Thyroid gland (tissue), 4 donors: ENCODE results near the gene LMX1B. TPM values are rescaled to one million over a fixed set of nuclear protein-coding genes. Genes with fewer than 3 reads are reported as not detected.
A peak's percentile ranks its signal among the peaks of the same experiment; 100 is the strongest.

Experiments used
- DNase-seq, 2 donors: peaks; one replicate each; pipeline ENCODE4 v3.0.0-alpha.2; 2019
- H3K27ac ChIP-seq, 3 donors: fragments of 200-600 bp; sonication (generic); 1 replicate in 2 of 3; 2 replicates in 1 of 3; pipeline ENCODE4 v1.5.1; 2016 to 2019; ENCODE audit warnings: mild to moderate bottlenecking in 1 of 3, moderate library complexity in 1 of 3
- H3K27me3 ChIP-seq: fragments of 200-600 bp; sonication (generic); one replicate; pipeline ENCODE4 v1.5.1; 2019
- H3K36me3 ChIP-seq, 2 donors: fragments of 200-600 bp; sonication (generic); one replicate each; pipeline ENCODE4 v1.5.1; 2016 to 2019
- H3K4me1 ChIP-seq, 2 donors: fragments of 200-600 bp; sonication (generic); one replicate each; pipeline ENCODE4 v1.5.1; 2017 to 2019
- H3K4me3 ChIP-seq, 3 donors: fragments of 200-600 bp; sonication (generic); replicated peaks in 1 of 3; 1 replicate in 2 of 3; 2 replicates in 1 of 3; pipeline ENCODE4 v1.5.1; 2016; ENCODE audit warnings: mild to moderate bottlenecking in 1 of 3
- H3K9me3 ChIP-seq: fragments of 200-600 bp; sonication (generic); one replicate; pipeline ENCODE4 v1.5.1; 2017
- POLR2A ChIP-seq, 2 donors: fragments of 450-650 bp; IDR thresholded peaks; one replicate each; pipeline ENCODE4 v1.6.1; 2017; ENCODE audit warnings: antibody characterized with exemption in 2 of 2, mild to moderate bottlenecking in 2 of 2, moderate library complexity in 1 of 2
- WGBS, 2 donors: methylation state at CpG; one replicate each; pipeline ENCODE4 v1.1.5; 2017; 5-methylcytosine and 5-hydroxymethylcytosine counted together
- intact Hi-C: fragments of 100-400 bp; cut with DNase I; formaldehyde crosslinking; loops from one replicate; pipeline ENCODE4 v1.15.1; 2023
- total RNA-seq, 4 donors: library from RNA; depleted of rRNA; stranded (reverse); fragments of >200 nt; gene quantifications; one replicate each; pipeline ENCODE4 v1.2.3, GENCODE V29; 2016
- TF ChIP-seq, protein P1 (sequence below), 6 experiments: fragments of 200-600 bp in 3 of 6; fragments of 450-650 bp in 3 of 6; sonication (generic) in 3 of 6; IDR thresholded peaks; one replicate each; pipeline ENCODE4 v1.5.1; 2016 to 2019; ENCODE audit warnings: antibody characterized with exemption in 6 of 6, mild to moderate bottlenecking in 2 of 6, inconsistent platforms in 1 of 6, moderate library complexity in 1 of 6

Gene LMX1B
- total RNA-seq, 4 donors from 2014 or later, result 0.68 to 5.5 (median 1.7) TPM

DNA sequence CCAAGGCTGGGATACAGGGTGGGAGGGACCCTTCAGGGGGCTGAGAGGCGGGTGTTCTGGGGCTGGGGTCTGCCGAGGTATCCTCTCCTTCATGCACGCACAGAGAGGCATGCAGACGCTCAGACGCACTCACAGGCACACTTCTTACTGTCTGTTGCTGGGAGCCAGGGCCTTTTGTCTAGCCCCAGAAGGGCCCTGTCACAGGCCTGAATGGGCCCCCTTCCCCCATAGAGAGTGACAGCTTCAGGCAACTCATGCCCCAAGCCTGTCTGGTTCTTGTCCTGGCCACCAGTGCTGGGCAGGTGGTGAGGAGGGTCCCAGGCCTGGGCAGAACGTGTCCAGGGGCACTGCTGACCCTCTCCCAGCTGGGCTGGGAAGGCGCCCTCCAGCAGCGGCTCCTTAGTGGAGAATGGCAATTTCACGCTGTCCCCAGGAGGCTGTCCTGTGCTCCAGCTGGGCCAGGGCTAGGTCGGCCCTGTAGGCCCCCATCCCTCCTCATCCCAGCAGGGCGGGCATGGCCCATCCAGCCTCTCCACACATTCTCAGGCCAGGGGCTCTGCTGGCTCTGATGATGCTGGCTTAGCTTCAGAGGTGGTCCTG lies 45.3 kb downstream of the LMX1B start:
- no peaks in the 10 kb centered on the region for H3K9me3 ChIP-seq
- no peaks in the 10 kb centered on the region for H3K27me3 ChIP-seq
- no peak overlapping the region for H3K27ac ChIP-seq
- no peak for TF ChIP-seq POLR2A (IDR thresholded peaks at IDR 0.05)
- TF ChIP-seq, protein P1, sequence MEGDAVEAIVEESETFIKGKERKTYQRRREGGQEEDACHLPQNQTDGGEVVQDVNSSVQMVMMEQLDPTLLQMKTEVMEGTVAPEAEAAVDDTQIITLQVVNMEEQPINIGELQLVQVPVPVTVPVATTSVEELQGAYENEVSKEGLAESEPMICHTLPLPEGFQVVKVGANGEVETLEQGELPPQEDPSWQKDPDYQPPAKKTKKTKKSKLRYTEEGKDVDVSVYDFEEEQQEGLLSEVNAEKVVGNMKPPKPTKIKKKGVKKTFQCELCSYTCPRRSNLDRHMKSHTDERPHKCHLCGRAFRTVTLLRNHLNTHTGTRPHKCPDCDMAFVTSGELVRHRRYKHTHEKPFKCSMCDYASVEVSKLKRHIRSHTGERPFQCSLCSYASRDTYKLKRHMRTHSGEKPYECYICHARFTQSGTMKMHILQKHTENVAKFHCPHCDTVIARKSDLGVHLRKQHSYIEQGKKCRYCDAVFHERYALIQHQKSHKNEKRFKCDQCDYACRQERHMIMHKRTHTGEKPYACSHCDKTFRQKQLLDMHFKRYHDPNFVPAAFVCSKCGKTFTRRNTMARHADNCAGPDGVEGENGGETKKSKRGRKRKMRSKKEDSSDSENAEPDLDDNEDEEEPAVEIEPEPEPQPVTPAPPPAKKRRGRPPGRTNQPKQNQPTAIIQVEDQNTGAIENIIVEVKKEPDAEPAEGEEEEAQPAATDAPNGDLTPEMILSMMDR (IDR thresholded peaks at IDR 0.05), result no peak
- no peak overlapping the region for H3K4me3 ChIP-seq
- no peaks in the 10 kb centered on the region for H3K36me3 ChIP-seq
- WGBS, 2 donors, result 82 to 95% methylated on average over 7 to 11 of the region's 11 CpGs
- no peak for DNase-seq
- intact Hi-C loops, result no loop called here
- H3K4me1 ChIP-seq, result peaks cover 11 to 21% of the 10 kb centered on the region in 2 donors

DNA sequence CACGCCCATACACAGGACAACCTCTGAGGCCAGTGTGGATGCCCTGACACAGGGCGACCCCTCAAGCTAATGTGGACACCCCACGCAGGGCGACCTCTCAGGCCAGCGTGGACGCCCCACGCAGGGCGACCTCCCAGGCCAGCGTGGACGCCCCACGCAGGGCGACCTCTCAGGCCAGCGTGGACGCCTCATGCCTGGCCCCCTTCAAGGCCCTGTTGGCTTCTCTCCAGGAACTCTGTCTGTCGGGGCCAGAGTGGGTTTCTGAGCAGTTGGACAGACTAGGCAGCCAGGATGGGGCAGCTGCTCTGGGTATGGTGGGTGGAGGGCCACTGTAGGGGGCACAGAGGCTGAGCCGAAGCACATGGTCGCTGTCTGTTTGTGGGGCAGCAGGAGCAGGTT lies 47.4 kb downstream of the LMX1B start:
- Histone ChIP-seq H3K9me3 (no peaks in the 10 kb centered on the region), H3K4me1 (peaks cover 18 to 34% of the 10 kb centered on the region in 2 donors), H3K27ac (no peak overlapping the region), H3K27me3 (no peaks in the 10 kb centered on the region), H3K36me3 (no peaks in the 10 kb centered on the region), H3K4me3 (no peak overlapping the region)
- no peak for DNase-seq
- TF ChIP-seq, protein P1 (IDR thresholded peaks at IDR 0.05), result no peak
- TF ChIP-seq POLR2A (IDR thresholded peaks at IDR 0.05), result no peak
- WGBS, 2 donors, result 80 to 82% methylated on average over 10 to 12 of the region's 17 CpGs
- intact Hi-C loops, result no loop called here

DNA sequence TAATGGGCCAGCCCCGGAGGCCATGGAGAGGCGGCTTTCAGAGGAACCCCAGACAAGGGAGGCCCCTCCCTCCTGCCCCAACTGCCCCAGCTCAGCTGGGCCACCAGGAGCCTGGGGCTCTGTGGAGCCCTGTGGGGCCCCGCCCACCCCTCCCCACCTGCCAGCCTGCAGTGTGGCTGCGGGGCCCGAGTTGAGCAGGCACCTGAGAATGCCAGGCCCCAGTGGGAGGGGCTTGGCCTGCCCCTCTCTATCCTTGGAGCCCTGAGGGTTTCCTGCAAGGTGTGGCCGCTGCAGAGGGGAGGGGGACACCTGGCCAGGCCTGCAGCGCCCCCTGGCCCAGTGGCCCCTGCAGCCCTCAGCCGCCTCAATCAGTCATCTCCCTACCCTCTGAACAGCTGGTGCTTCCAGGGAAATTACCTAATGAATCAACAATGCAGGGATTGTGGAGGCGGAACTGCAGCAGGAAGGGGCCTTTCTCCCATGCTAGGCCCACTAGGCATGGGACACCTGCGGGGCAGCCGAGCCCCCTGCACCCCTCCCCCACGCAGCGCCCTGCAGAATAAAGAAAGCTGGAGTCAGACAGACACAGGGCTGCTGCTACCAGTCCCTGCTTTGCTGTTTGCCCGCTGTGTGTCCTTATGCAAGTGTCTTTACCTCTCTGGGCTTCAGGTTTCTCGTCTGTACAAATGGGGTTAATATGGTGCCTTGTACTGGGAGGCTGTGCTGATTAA lies 48.0 kb downstream of the LMX1B start:
- no peaks in the 10 kb centered on the region for H3K27me3 ChIP-seq
- DNase-seq, result no peak
- no peaks in the 10 kb centered on the region for H3K36me3 ChIP-seq
- 51 to 62% methylated on average over 9 to 10 of the region's 15 CpGs for WGBS, 2 donors
- no peak overlapping the region for H3K4me3 ChIP-seq
- peaks cover 18 to 34% of the 10 kb centered on the region in 2 donors for H3K4me1 ChIP-seq
- TF ChIP-seq, protein P1 (IDR thresholded peaks at IDR 0.05), result no peak
- no peak for TF ChIP-seq POLR2A (IDR thresholded peaks at IDR 0.05)
- no peaks in the 10 kb centered on the region for H3K9me3 ChIP-seq
- H3K27ac ChIP-seq, result no peak overlapping the region
- intact Hi-C loops, result no loop called here

DNA sequence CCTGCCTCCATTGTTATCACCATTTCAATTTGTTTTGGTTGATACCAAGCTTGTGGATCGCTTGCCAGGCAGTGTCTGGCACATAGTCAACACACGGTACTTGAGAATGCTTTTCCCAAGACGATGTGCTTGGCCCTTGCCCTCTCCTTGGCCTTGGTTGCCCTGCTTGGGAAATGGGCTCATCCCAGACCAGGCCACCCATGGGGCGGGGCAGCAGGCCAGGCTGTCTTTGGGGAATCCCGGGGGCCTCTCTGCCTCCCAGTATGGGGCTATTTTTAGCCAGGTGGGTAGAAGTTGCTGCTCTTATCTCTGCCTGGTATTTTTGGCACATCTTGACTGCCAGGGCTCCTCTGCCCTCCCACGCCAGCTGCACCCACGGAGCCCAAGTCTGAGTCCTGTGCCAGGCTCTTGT lies 49.9 kb downstream of the LMX1B start:
- TF ChIP-seq, protein P1 (IDR thresholded peaks at IDR 0.05), result no peak
- TF ChIP-seq POLR2A (IDR thresholded peaks at IDR 0.05), result no peak
- Histone ChIP-seq H3K4me3 (no peak overlapping the region), H3K36me3 (no peaks in the 10 kb centered on the region), H3K27ac (no peak overlapping the region), H3K27me3 (no peaks in the 10 kb centered on the region), H3K9me3 (no peaks in the 10 kb centered on the region), H3K4me1 (peaks cover 18 to 34% of the 10 kb centered on the region in 2 donors)
- intact Hi-C loops, result no loop called here
- DNase-seq, result peak; percentile 51 to 55
- WGBS, 2 donors, result 42 to 47% methylated on average over 6 to 7 of the region's 7 CpGs
